HepG2 (cell line): ENCODE results near the gene EYA4. TPM values are rescaled to one million over a fixed set of nuclear protein-coding genes. Genes with fewer than 3 reads are reported as not detected.
A peak's percentile ranks its signal among the peaks of the same experiment; 100 is the strongest.

Experiments
- ATAC-seq: fragments of 200-7000 bp; cut with Tn5 transposase; 3 replicates; pipeline ENCODE4 v1.9.1; 2020; ENCODE audit warnings: mild to moderate bottlenecking, moderate library complexity
- BruUV-seq: library from RNA; stranded (reverse); fragments of 400-500 nt; replicated peaks from 2 replicates; lab custom pipeline; 2021; lab: Mats Ljungman, UMichigan
- CTCF ChIA-PET: fragments of 300-600 bp; formaldehyde crosslinking; extraction: SDS; loops from one replicate; lab custom pipeline; 2021; ENCODE audit warnings: low total read pairs, inconsistent platforms, low intra/inter-chr PET ratio; lab: Yijun Ruan, JAX
- POLR2A ChIA-PET: fragments of 350-600 bp; sonication (Branson Sonifier 250); formaldehyde crosslinking; loops from one replicate; lab custom pipeline; 2020; ENCODE audit warnings: antibody characterized with exemption, inconsistent platforms; lab: Yijun Ruan, JAX
- DNase-seq: peaks from one replicate; pipeline ENCODE4 v3.0.0-alpha.2; 2015; ENCODE audit warnings: low spot score
- FAIRE-seq: peaks from 3 replicates; lab custom pipeline; 2011; peaks lifted over from hg19 to GRCh38; lab: Jason Lieb, UNC
- H2AFZ ChIP-seq: one replicate; pipeline ENCODE4 v1.6.1; 2011; ENCODE audit warnings: low read length, inconsistent platforms
- H3K27ac ChIP-seq: fragments of 300-600 bp; 3 replicates; pipeline ENCODE4 v1.8.0; 2011; ENCODE audit warnings: mixed run types, mild to moderate bottlenecking, mixed read lengths, low read length, inconsistent platforms; ENCODE audit not compliant: insufficient read depth; ENCODE audit errors: extremely low read length
- H3K27me3 ChIP-seq, 2 experiments: fragments of 200-600 bp in 1 of 2; 2 replicates in 1 of 2; 3 replicates in 1 of 2; pipeline versions ENCODE4 v1.6.0 to v1.8.0; 2011; ENCODE audit warnings: low read length in 2 of 2, mild to moderate bottlenecking in 2 of 2, moderate library complexity in 2 of 2, inconsistent platforms in 1 of 2; ENCODE audit not compliant: insufficient read depth in 2 of 2, control insufficient read depth in 1 of 2
- H3K36me3 ChIP-seq, 2 experiments: fragments of 200-600 bp in 1 of 2; replicated peaks in 1 of 2; 2 replicates in 1 of 2; 3 replicates in 1 of 2; pipeline versions ENCODE4 v1.5.1 to v1.8.0; 2011; ENCODE audit warnings: low read length in 2 of 2, inconsistent platforms in 1 of 2; ENCODE audit not compliant: insufficient read depth in 2 of 2, control insufficient read depth in 1 of 2
- H3K4me1 ChIP-seq: 2 replicates; pipeline ENCODE4 v1.5.1; 2012; ENCODE audit warnings: low read length, inconsistent platforms; ENCODE audit not compliant: insufficient read depth
- H3K4me2 ChIP-seq: 2 replicates; pipeline ENCODE4 v1.6.0; 2011; ENCODE audit warnings: low read depth, low read length, inconsistent platforms
- H3K4me3 ChIP-seq, 3 experiments: fragments of 200-600 bp in 1 of 3; sonication (generic), shearing (Covaris generic) in 1 of 3; replicated peaks in 1 of 3; 2 replicates each; pipeline ENCODE4 v1.5.1; 2011 to 2016; ENCODE audit warnings: low read length in 3 of 3, inconsistent platforms in 2 of 3, low read depth in 2 of 3, mild to moderate bottlenecking in 2 of 3, control low read depth in 1 of 3, mixed read lengths in 1 of 3; ENCODE audit not compliant: insufficient read depth in 1 of 3
- H3K79me2 ChIP-seq: one replicate; pipeline ENCODE4 v1.6.1; 2011; ENCODE audit warnings: low read length, inconsistent platforms; ENCODE audit not compliant: insufficient read depth
- H3K9ac ChIP-seq: 2 replicates; pipeline ENCODE4 v1.6.0; 2011; ENCODE audit warnings: mild to moderate bottlenecking, low read depth, low read length, inconsistent platforms; ENCODE audit not compliant: insufficient read depth
- H3K9me3 ChIP-seq: 2 replicates; pipeline ENCODE4 v1.5.1; 2012; ENCODE audit warnings: mild to moderate bottlenecking, low read length
- H4K20me1 ChIP-seq: 2 replicates; pipeline ENCODE4 v1.6.0; 2011; ENCODE audit warnings: inconsistent platforms, mild to moderate bottlenecking, low read length, moderate library complexity; ENCODE audit not compliant: insufficient read depth
- CCDC6 ChIP-seq: sonication (generic); formaldehyde crosslinking; IDR thresholded peaks from 2 replicates; pipeline ENCODE4 v1.8.1; 2022; ENCODE audit warnings: mild to moderate bottlenecking, missing genetic modification reagents, moderate library complexity
- ELF1 ChIP-seq: sonication (generic); formaldehyde crosslinking; IDR thresholded peaks from 2 replicates; pipeline ENCODE4 v1.4.0; 2020; ENCODE audit warnings: missing genetic modification reagents
- GMEB1 ChIP-seq: sonication (generic); formaldehyde crosslinking; IDR thresholded peaks from 2 replicates; pipeline ENCODE4 v1.5.1; 2020; ENCODE audit warnings: missing genetic modification reagents, mild to moderate bottlenecking, borderline replicate concordance
- KDM2A ChIP-seq: sonication (generic); formaldehyde crosslinking; IDR thresholded peaks from 2 replicates; pipeline ENCODE4 v1.4.0; 2020; ENCODE audit warnings: low read depth, missing genetic modification reagents, borderline replicate concordance
- MAFK ChIP-seq, 2 experiments: IDR thresholded peaks in 1 of 2; conservative IDR thresholded peaks in 1 of 2; 2 replicates each; pipeline ENCODE4 v1.6.1; 2011; ENCODE audit warnings: improper control_type of control experiment in 2 of 2, low read length in 2 of 2
- MED13 ChIP-seq: sonication (generic); formaldehyde crosslinking; IDR thresholded peaks from 2 replicates; pipeline ENCODE4 v1.5.0; 2020; ENCODE audit warnings: missing genetic modification reagents
- NCOA5 ChIP-seq: sonication (generic); formaldehyde crosslinking; IDR thresholded peaks from 2 replicates; pipeline ENCODE4 v1.4.0; 2020; ENCODE audit warnings: missing genetic modification reagents
- TBX3 ChIP-seq: fragments of 450-650 bp; IDR thresholded peaks from 2 replicates; pipeline ENCODE4 v1.6.1; 2017; ENCODE audit warnings: antibody characterized with exemption, mild to moderate bottlenecking, inconsistent platforms, borderline replicate concordance
- ZFP90 ChIP-seq: sonication (generic); formaldehyde crosslinking; IDR thresholded peaks from 2 replicates; pipeline ENCODE4 v1.8.0; 2022; ENCODE audit warnings: missing genetic modification reagents, mild to moderate bottlenecking, inconsistent platforms, borderline replicate concordance
- ZNF136 ChIP-seq: sonication (generic); formaldehyde crosslinking; IDR thresholded peaks from 2 replicates; pipeline ENCODE4 v1.8.1; 2022; ENCODE audit warnings: low read depth, mild to moderate bottlenecking, moderate library complexity, missing genetic modification reagents
- ZNF296 ChIP-seq: sonication (generic); formaldehyde crosslinking; conservative IDR thresholded peaks from 2 replicates; pipeline ENCODE4 v1.5.0; 2020; ENCODE audit warnings: mild to moderate bottlenecking, missing genetic modification reagents
- ZNF431 ChIP-seq: sonication (generic); formaldehyde crosslinking; IDR thresholded peaks from 2 replicates; pipeline ENCODE4 v1.9.0; 2022; ENCODE audit warnings: missing genetic modification reagents, low read depth, mild to moderate bottlenecking, borderline replicate concordance
- ZNF761 ChIP-seq: sonication (generic); formaldehyde crosslinking; conservative IDR thresholded peaks from 2 replicates; pipeline ENCODE4 v1.4.0; 2020; ENCODE audit warnings: mild to moderate bottlenecking, missing genetic modification reagents
- ZNF841 ChIP-seq: sonication (generic); formaldehyde crosslinking; IDR thresholded peaks from 2 replicates; pipeline ENCODE4 v1.8.1; 2023; ENCODE audit warnings: missing genetic modification reagents, borderline replicate concordance
- WGBS: methylation state at CpG from one replicate; pipeline ENCODE4 v1.1.6; 2017; ENCODE audit warnings: low lambda C conversion rate; 5-methylcytosine and 5-hydroxymethylcytosine counted together
- in situ Hi-C: cut with HindIII; loops from 2 replicates; pipeline ENCODE4 v1.10.0; 2017; ENCODE audit warnings: low pct_unique_long_range_greater_than_20kb; ENCODE audit not compliant: extremely low pct_ligation_motif_present
- intact Hi-C: fragments of 100-400 bp; cut with micrococcal nuclease; formaldehyde crosslinking; loops from one replicate; pipeline ENCODE4 v1.10.0; 2022; ENCODE audit not compliant: unreplicated experiment
- polyA plus RNA-seq, 8 experiments: library from polyadenylated mRNA; depleted of rRNA in 3 of 8; stranded (reverse) in 7 of 8; unstranded in 1 of 8; fragments of >200 nt; fragmentation: Illumina TruSeq in 4 of 8; extraction: Trizol in 4 of 8; gene quantifications; 2 replicates each; pipeline versions ENCODE4 v1.2.1 to v1.2.3, GENCODE V29; 2011 to 2016; ENCODE audit warnings: low read depth in 4 of 8, missing spikeins in 1 of 8, mixed read lengths in 1 of 8; ENCODE audit not compliant: insufficient read depth in 1 of 8
- total RNA-seq, 5 experiments: library from RNA; depleted of rRNA; stranded (reverse); fragments of >200 nt; fragmentation: Illumina TruSeq; extraction: Trizol; gene quantifications; 2 replicates each; pipeline ENCODE4 v1.2.3, GENCODE V29; 2016; ENCODE audit warnings: low read depth in 1 of 5
- TF ChIP-seq, protein P1 (sequence below): sonication (generic); formaldehyde crosslinking; IDR thresholded peaks from 2 replicates; pipeline ENCODE4 v1.8.0; 2022; ENCODE audit warnings: mild to moderate bottlenecking, missing genetic modification reagents, moderate library complexity

The EYA4 gene
- total and polyA plus RNA-seq, 2 of the 13 experiments (the other 11 are each of a cell fraction or from before 2014, with no cell fraction given) = not detected

- ATAC-seq = no peak
- ChIA-PET CTCF (no interaction called here), POLR2A (no interaction called here)
- FAIRE-seq = no peak
- no peaks in the 10 kb centered on the region for H3K36me3 ChIP-seq
- no TSS peak for BruUV-seq
- H3K4me1 ChIP-seq = peaks cover 8% of the 10 kb centered on the region
- H4K20me1 ChIP-seq = no peaks in the 10 kb centered on the region
- H3K4me3 ChIP-seq = no peak overlapping the region
- H3K9ac ChIP-seq = no peak overlapping the region
- no peak for DNase-seq
- 57% methylated on average over 6 of the region's 6 CpGs for WGBS
- TF ChIP-seq ZFP90 (CRISPR knock-in tag) (no peak), ZNF431 (CRISPR knock-in tag) (no peak), MED13 (CRISPR knock-in tag) (no peak), CCDC6 (no peak)
- no peaks in the 10 kb centered on the region for H3K79me2 ChIP-seq
- H3K27ac ChIP-seq = no peak overlapping the region
- no peaks in the 10 kb centered on the region for H3K9me3 ChIP-seq
- intact Hi-C loops = no loop called here
- H3K27me3 ChIP-seq = no peaks in the 10 kb centered on the region
- in situ Hi-C loops = loop anchor here (5.0 to 10.0 kb wide), 2 partner anchors 350 to 527 kb away; no protein-coding TSS in a partner anchor
- H2AFZ ChIP-seq = no peak overlapping the region
- no peak overlapping the region for H3K4me2 ChIP-seq
Measured at GRCh38 chr6:133567636-133568035, 326.5 kb downstream of the EYA4 start.

DNA sequence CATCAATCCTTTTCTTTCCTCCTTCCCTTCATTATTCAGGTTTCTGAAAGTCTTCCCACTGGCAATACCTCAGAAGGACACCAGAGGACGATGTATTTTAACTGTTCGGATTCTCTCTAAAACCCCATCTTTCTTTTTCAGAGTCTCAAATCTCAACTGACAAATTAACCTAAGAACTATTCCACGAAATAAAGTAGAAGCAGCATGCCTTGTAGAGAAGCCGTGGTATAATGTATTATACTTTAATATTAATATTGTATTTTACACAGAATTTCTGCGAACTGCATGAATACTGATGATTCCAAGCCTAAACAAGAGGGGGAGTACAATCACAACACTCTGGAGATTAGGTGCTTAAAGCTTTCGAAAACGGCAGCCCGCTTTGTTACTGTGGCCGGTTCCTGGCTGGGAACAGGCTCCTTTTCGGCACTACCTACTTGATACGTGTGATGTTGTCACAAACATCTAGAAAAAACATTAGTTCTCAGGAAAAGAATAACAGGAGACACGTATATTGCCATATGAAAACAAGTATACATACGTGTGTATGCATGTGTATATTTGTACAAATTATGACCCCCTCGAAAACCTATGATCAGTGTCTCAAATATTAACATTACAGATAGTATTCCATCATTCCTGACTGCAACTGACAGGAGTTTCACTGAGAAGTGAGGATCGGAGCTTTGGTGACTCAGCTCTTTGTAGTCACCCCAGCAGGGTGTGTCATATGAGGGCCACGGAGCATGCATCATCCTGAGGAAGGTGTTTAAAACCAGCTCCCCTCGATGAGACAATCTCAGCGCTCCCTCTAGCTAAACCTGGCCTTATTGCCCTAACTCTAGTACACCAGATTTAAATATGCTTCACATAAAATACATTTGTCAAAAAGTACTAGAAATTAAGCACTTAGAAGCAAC lies 328.1 kb downstream of the EYA4 start:
- Histone ChIP-seq H3K4me1 (peaks cover 8% of the 10 kb centered on the region), H3K36me3 (no peaks in the 10 kb centered on the region), H2AFZ (peak overlapping the region; percentile 77), H3K9me3 (no peaks in the 10 kb centered on the region), H3K79me2 (no peaks in the 10 kb centered on the region), H3K4me2 (peak overlapping the region; percentile 80), H3K9ac (no peak overlapping the region), H3K4me3 (peak overlapping the region in 2 of 3 experiments; percentile 43 to 45; a peak in 4 of 6 replicates), H3K27me3 (no peaks in the 10 kb centered on the region), H3K27ac (no peak overlapping the region), H4K20me1 (no peaks in the 10 kb centered on the region)
- in situ Hi-C loops (loop anchor here (5.0 to 10.0 kb wide), 2 partner anchors 348 to 526 kb away; no protein-coding TSS in a partner anchor), intact Hi-C loops (loop anchor here (1.0 kb wide), 4 partner anchors 248 to 528 kb away; no protein-coding TSS in a partner anchor)
- DNase-seq (peak; percentile 51), ATAC-seq (peak; percentile 93), FAIRE-seq (peak; percentile 21)
- BruUV-seq = no TSS peak
- 1% methylated on average over 18 of the region's 18 CpGs for WGBS
- CTCF ChIA-PET = interaction anchor here (0.7 to 3.7 kb wide), 3 partner anchors 248 to 528 kb away, joined by 3 to 35 read pairs (median 10); no protein-coding TSS in a partner anchor
- POLR2A ChIA-PET = no interaction called here
- 0 out of 2 replicates have a peak, but pooled peaks have one; percentile 21 for TF ChIP-seq KDM2A (CRISPR knock-in tag)
- TF ChIP-seq, protein P1, sequence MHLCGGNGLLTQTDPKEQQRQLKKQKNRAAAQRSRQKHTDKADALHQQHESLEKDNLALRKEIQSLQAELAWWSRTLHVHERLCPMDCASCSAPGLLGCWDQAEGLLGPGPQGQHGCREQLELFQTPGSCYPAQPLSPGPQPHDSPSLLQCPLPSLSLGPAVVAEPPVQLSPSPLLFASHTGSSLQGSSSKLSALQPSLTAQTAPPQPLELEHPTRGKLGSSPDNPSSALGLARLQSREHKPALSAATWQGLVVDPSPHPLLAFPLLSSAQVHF = no peak
- TF ChIP-seq ZNF761 (CRISPR knock-in tag) = no peak
- TF ChIP-seq TBX3 = no peak
- no peak for TF ChIP-seq NCOA5 (CRISPR knock-in tag)
- TF ChIP-seq GMEB1 = no peak
- TF ChIP-seq ZNF296 (CRISPR knock-in tag) = no peak
- TF ChIP-seq MAFK (conservative IDR thresholded peaks at IDR 0.05 in 1 of 2, IDR thresholded peaks at IDR 0.05 in 1 of 2; ENCODE audit: low read length in 2 of 2) = peak; percentile 56 to 83; a peak in 3 of 4 replicates
- TF ChIP-seq ZNF136 (CRISPR knock-in tag) = no peak
- TF ChIP-seq ZNF841 (CRISPR knock-in tag) = no peak
- no peak for TF ChIP-seq ELF1 (CRISPR knock-in tag)
